ENCODE results near the gene MICA. TPM values are rescaled to one million over a fixed set of nuclear protein-coding genes. Genes with fewer than 3 reads are reported as not detected.
"Not testable (repeated sequence)": the region's sequence is repeated elsewhere in the genome, so short reads cannot be mapped to it uniquely, and the experiment has no call there.

The MICA gene
- total RNA-seq, 1 donor from 2014 or later = 12.4 TPM

- intact Hi-C loops (cut with micrococcal nuclease) = no loop called here
Measured at GRCh38 chr6:31405996-31406395, 2.6 kb downstream of the MICA start.

GRCh38 chr6:31407699-31408098 is 4.3 kb downstream of the MICA start:
- intact Hi-C loops (cut with micrococcal nuclease) = no loop called here

GRCh38 chr6:31412506-31412905 is 9.1 kb downstream of the MICA start:
- intact Hi-C loops (cut with micrococcal nuclease) = no loop called here

DNA sequence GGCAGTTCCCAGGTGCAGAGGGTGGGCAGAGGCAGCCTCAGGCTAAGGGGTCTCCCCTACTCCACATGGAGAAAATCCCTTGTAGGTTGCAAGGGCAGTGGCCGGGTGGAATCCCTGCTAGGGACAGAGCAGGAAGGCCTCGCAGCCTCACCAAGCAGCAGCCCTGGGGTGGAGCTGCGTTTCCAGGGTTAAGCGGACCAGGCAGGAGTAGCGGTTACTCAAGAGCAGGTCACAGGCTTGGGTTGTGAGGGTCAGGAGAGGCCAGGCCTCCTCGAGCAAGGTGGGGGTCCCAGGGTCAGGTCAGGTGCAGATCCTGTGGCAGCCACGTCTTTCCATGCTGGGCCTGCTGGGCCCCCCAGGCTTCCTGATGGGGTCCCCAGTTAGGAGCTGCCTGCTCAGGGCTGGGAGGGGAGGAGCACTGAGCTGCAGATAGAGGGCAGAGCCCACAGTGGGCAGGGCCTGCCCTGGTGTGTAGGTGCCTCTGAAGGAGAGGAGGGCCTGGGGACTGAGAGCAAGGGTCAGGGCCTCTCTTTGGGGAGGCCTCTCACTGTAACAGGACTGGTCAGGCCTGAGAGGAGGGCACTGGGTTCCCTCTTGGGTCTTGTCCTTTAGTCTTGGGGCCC is 10.9 kb downstream of the MICA start:
- intact Hi-C loops (cut with micrococcal nuclease) = not testable (repeated sequence)

- intact Hi-C loops (cut with micrococcal nuclease) = no loop called here
Measured at GRCh38 chr6:31414771-31415265, 11.4 kb downstream of the MICA start.

DNA sequence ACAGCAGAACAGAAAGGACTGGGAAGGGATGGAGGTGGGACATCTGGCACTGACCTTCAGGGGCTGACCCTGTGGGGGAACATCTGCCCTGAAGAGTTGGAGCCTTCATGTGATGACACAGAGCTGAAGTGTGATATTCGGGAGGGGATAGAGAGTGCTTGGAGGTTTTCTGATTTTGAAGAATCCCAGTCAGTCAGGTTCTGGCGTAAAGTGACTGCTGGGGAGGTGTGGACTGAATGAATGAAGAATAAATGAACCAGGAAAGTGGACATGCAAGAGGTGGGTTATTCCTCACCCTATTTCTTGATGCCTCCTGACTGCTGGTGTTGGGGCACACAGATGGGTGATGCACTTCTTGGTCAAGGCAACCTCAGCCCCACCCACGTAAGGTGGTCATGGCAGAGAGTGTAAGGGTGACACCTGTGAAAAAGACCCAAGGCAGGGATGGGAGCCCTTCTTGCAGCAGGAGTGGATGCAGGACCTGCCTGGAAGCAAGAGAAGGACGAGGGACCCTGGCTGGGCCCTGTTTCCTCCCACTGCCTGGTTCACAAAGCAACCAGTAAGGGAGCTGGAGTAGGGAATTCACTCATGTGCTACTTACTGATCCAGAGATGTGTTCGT is 13.1 kb downstream of the MICA start:
- intact Hi-C loops (cut with micrococcal nuclease) = no loop called here

DNA sequence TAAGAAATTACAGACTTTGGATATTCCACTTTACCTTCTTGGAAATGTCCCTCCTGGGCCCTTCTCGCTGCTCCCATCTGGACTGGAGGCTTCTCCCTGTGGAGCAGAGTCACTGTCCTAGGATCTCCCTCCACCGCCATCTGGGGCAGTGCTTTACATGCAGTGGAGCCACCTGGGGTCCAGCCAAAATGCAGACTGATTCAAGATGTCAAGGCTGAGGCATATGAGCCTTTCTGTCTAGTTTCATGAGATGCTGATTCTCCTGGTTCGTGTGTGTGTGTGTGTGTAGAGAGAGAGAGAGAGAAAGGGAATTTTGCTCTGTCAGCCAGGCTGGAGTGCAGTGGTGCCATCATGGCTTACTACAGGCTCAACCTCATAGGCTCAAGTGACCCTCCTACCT is 14.9 kb downstream of the MICA start:
- intact Hi-C loops (cut with micrococcal nuclease) = no loop called here

GRCh38 chr6:31419842-31420241 is 16.4 kb downstream of the MICA start:
- intact Hi-C loops (cut with micrococcal nuclease) = no loop called here

DNA sequence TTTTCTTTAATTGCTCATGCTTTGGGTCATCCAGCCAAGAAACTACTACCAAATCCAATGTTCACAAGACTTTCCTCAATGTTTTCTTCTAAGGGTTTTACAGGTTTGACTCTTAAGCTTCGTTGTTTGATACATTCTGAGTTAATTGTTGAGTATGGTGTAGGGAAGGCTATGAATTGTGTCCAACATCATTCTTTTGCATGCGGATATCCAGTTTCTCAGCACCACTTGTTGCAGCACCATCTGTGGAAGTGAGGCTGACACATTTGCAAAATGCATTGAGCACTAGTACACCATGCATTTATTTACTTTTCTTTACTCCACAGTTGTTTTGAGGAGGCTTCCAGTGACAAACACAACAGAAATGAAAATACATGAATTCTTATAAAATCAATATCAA is 17.2 kb downstream of the MICA start:
- intact Hi-C loops (cut with micrococcal nuclease) = no loop called here

- intact Hi-C loops (cut with micrococcal nuclease) = no loop called here
Measured at GRCh38 chr6:31422587-31422986, 19.2 kb downstream of the MICA start.

DNA sequence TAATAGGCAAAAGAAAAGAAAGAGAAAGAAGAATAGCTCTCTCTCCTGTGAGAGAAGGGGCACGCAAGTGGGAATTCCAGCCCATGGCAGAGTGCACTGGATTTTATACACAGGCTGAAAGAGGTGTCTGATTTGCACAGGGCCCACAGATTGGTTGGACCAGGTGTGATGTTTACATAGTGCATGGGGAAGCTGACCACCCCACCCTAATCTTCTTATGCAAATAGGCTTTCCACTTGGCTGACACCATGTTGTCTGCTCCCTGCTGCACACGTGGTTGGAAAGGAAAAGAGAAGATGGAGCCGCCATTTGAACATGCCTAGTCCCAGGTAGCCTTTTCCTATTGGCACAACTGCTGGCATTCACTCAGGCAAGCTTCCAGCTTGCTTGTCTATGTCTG is 20.2 kb downstream of the MICA start:
- intact Hi-C loops (cut with micrococcal nuclease) = no loop called here

DNA sequence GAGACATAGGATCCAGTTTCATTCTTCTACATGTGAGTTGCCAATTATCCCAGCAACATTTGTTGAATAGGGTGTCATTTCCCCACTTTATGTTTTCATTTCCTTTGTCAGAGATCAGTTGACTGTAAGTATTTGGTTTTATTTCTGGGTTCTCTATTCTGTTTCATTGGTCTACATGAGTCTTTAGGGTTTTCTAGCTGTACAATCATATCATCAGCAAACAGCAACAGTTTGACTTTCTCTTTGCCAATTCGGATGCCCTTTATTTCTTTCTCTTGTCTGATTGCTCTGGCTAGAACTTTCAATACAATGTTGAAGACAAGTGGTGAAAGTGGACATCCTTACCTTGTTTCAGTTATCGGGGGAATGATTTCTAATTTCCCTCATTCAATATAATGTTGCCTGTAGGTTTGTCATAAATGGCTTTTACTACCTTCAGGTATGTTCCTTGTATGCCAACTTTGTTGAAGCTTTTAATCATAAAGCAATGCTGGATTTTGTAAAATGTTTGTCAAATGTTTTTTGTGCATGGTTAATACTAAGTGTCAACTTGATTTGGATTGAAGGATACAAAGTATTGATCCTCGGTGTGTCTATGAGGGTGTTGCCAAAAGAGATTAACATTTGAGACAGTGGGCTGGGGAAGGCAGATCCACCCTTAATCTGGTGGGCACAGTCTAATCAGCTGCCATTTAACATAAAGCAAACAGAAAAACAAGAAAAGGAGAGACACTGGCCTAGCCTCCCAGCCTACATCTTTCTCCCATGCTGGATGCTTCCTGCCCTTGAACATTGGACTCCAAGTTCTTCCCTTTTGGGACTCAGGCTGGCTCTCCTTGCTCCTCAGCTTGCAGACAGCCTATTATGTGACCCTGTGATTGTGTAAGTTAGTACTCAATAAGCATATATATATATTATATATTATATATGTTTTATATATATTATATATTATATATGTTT is 23.3 kb downstream of the MICA start:
- intact Hi-C loops (cut with micrococcal nuclease) = no loop called here

GRCh38 chr6:31430449-31430848 is 27.1 kb downstream of the MICA start:
- intact Hi-C loops (cut with micrococcal nuclease) = no loop called here

DNA sequence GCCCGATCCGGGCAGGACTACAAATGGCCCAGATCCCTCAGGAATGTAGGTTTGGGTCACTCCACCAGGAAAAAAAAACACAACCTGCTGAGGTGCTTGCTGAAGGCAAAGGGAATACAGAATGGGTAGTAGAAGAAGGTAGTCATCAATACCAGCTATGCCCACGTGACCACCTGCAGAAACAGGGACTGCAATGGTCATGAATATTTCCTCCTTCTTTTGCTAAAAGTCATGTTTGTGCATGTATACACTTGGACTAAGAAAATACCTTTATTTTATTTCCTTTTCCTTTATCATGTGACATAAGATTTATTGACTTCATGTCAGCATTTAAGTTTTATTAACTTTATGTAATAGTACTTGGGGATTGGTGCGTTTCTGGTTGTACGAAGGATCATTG is 31.7 kb downstream of the MICA start:
- intact Hi-C loops (cut with micrococcal nuclease) = not testable (repeated sequence)

GRCh38 chr6:31438222-31438621 is 34.8 kb downstream of the MICA start:
- intact Hi-C loops (cut with micrococcal nuclease) = no loop called here

GRCh38 chr6:31438677-31439076 is 35.3 kb downstream of the MICA start:
- intact Hi-C loops (cut with micrococcal nuclease) = no loop called here

GRCh38 chr6:31441365-31442267 is 38.2 kb downstream of the MICA start:
- intact Hi-C loops (cut with micrococcal nuclease) = loop anchor here (1.0 kb wide), 3 partner anchors 44 to 304 kb away; no protein-coding TSS in a partner anchor

- intact Hi-C loops (cut with micrococcal nuclease) = no loop called here
Measured at GRCh38 chr6:31446481-31446880, 43.1 kb downstream of the MICA start.

DNA sequence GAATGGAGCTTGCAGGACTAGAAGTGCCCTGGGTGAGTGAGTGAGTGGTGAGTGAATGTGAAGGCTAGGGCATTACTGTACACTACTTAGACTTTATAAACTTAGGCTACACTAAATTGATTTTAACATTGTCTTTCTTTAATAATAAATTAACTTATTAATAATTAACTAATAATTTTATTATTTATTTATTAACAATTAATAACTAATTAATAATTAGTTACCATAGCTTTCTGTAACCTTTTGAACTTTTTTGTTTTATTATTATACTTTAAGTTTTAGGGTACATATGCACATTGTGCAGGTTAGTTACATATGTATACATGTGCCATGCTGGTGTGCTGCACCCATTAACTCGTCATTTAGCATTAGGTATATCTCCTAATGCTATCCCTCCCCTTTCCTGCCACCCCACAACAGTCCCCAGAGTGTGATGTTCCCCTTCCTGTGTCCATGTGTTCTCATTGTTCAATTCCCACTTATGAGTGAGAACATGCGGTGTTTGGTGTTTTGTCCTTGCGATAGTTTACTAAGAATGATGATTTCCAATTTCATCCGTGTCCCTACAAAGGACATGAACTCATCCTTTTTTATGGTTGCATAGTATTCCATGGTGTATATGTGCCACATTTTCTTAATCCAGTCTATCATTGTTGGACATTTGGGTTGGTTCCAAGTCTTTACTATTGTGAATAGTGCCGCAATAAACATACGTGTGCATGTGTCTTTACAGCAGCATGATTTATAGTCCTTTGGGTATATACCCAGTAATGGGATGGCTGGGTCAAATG is 43.8 kb downstream of the MICA start:
- intact Hi-C loops (cut with micrococcal nuclease) = not testable (repeated sequence)

DNA sequence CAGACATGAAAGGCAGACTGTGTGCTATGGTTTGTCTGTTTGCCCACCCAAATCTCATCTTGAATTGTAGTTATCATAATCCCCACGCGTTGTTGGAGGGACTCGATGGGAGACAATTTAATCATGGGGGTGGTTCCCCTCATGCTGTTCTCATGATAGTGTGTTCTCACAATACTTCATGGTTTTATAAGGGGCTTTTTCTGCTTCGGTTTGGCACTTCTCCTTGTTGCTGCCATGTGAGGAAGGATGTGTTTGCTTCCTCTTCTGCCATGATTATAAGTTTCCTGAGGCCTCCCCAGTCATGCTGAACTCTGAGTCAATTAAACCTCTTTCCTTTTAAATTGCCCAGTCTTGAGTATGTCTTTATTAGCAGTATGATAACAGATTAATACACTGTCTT is 47.4 kb downstream of the MICA start:
- intact Hi-C loops (cut with micrococcal nuclease) = no loop called here

All from T-helper 1 cell treated with Interleukin-12 subunit alpha and Interleukin-12 subunit beta and Interleukin-4 antibody, amounts not matched to agents 30 ng/mL and 1 ng/mL, for 36 hours (primary cell).